Stimulated activated CD4-positive, alpha-beta T cell treated with anti-CD3 and anti-CD28 coated beads, Interleukin-2, amount 100 ng/mL, for 4 hours (primary cell): ENCODE measurements around the gene UQCC2.

Experiments used
- DNase-seq: peaks from one replicate; pipeline ENCODE4 v3.0.0-alpha.2; 2020; ENCODE audit warnings: low read depth

The UQCC2 gene

GRCh38 chr6:33652002-33652401 lies 59.5 kb downstream of the UQCC2 start:
- no peak for DNase-seq

DNA sequence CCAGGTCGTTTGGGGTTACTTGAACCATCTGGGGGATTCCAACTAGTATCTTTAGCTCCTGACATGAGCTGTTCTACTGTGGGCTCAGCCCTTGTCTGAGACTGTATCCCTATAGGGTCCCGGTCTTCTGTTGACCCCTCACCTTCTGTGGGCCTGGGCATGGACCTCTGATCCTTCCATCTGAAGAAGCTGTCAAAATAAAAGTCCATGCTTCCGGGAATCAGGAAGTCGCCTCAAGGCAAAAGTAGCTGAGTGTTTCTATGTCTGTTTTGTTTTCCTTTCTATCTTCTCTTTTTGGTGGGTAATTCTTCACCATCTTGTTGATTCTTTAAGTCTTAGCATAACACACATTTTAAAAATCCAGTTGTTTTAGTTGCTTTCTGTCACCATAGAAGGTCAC lies 60.1 kb downstream of the UQCC2 start:
- no peak for DNase-seq
